GM23338 (cell line): ENCODE results near the gene ATP9B. TPM values are rescaled to one million over a fixed set of nuclear protein-coding genes. Genes with fewer than 3 reads are reported as not detected.

Experiments
- ATAC-seq: fragments of 200-7000 bp; cut with Tn5 transposase; 3 replicates; pipeline ENCODE4 v1.9.1; 2020
- DNase-seq: peaks from one replicate; pipeline ENCODE4 v3.0.0-alpha.2; 2015; ENCODE audit warnings: low spot score
- H2AFZ ChIP-seq: fragments of 200-600 bp; sonication (generic); 2 replicates; pipeline ENCODE4 v1.8.0; 2016; ENCODE audit warnings: antibody characterized with exemption, mild to moderate bottlenecking, moderate library complexity
- H3F3A ChIP-seq: fragments of 200-600 bp; sonication (generic); replicated peaks from 2 replicates; pipeline ENCODE4 v1.8.0; 2017; ENCODE audit warnings: antibody characterized with exemption, mixed run types, low read depth
- H3K27ac ChIP-seq: fragments of 200-600 bp; sonication (generic); 2 replicates; pipeline ENCODE4 v1.6.1; 2016; ENCODE audit warnings: low read depth
- H3K27me3 ChIP-seq: fragments of 200-600 bp; sonication (generic); 2 replicates; pipeline ENCODE4 v1.8.0; 2016; ENCODE audit warnings: mild to moderate bottlenecking, mixed run types, moderate library complexity; ENCODE audit not compliant: insufficient read depth
- H3K36me3 ChIP-seq: fragments of 200-600 bp; sonication (generic); 2 replicates; pipeline ENCODE4 v1.8.0; 2016; ENCODE audit warnings: mild to moderate bottlenecking; ENCODE audit not compliant: insufficient read depth
- H3K4me1 ChIP-seq: fragments of 200-600 bp; sonication (generic); 2 replicates; pipeline ENCODE4 v1.8.0; 2016; ENCODE audit warnings: mild to moderate bottlenecking, moderate library complexity; ENCODE audit not compliant: insufficient read depth
- H3K4me2 ChIP-seq: fragments of 200-600 bp; sonication (generic); 2 replicates; pipeline ENCODE4 v1.7.1; 2017; ENCODE audit warnings: mixed run types
- H3K4me3 ChIP-seq: fragments of 200-600 bp; sonication (generic); 2 replicates; pipeline ENCODE4 v1.6.1; 2016; ENCODE audit warnings: mixed run types
- H3K79me2 ChIP-seq: fragments of 200-600 bp; sonication (generic); replicated peaks from 2 replicates; pipeline ENCODE4 v1.8.0; 2017; ENCODE audit warnings: mild to moderate bottlenecking; ENCODE audit not compliant: insufficient read depth
- H3K9me2 ChIP-seq: fragments of 200-600 bp; sonication (generic); 2 replicates; pipeline ENCODE4 v1.8.0; 2017; ENCODE audit not compliant: insufficient read depth
- H4K20me1 ChIP-seq: fragments of 200-600 bp; sonication (generic); replicated peaks from 2 replicates; pipeline ENCODE4 v1.8.0; 2017; ENCODE audit warnings: mild to moderate bottlenecking; ENCODE audit not compliant: insufficient read depth
- H3K27ac Mint-ChIP-seq: 2 replicates; pipeline ENCODE4 v1.8.0; 2020; ENCODE audit warnings: inconsistent platforms, mild to moderate bottlenecking, moderate library complexity, mixed read lengths
- H3K27me3 Mint-ChIP-seq: 3 replicates; pipeline ENCODE4 v1.8.0; 2022; ENCODE audit warnings: low read depth, mild to moderate bottlenecking, moderate library complexity, mixed read lengths, inconsistent platforms; ENCODE audit not compliant: insufficient read depth, poor library complexity
- H3K36me3 Mint-ChIP-seq: 3 replicates; pipeline ENCODE4 v1.8.0; 2021; ENCODE audit warnings: low read depth, mild to moderate bottlenecking, inconsistent platforms, moderate library complexity, mixed read lengths
- H3K4me1 Mint-ChIP-seq: 3 replicates; pipeline ENCODE4 v1.8.0; 2020; ENCODE audit warnings: mild to moderate bottlenecking, inconsistent platforms, mixed read lengths
- H3K4me3 Mint-ChIP-seq: 3 replicates; pipeline ENCODE4 v1.8.0; 2021; ENCODE audit warnings: moderate library complexity, mild to moderate bottlenecking, inconsistent platforms, mixed read lengths
- H3K9me3 Mint-ChIP-seq: 3 replicates; pipeline ENCODE4 v1.8.0; 2020; ENCODE audit warnings: moderate library complexity, mild to moderate bottlenecking, inconsistent platforms, mixed read lengths
- CREB1 ChIP-seq: fragments of 250-450 bp; sonication (Bioruptor Pico); IDR thresholded peaks from 2 replicates; pipeline ENCODE4 v1.5.0; 2020; ENCODE audit warnings: low read depth, mild to moderate bottlenecking, moderate library complexity
- ETS1 ChIP-seq: IDR thresholded peaks from 2 replicates; pipeline ENCODE4 v1.6.1; 2016; ENCODE audit warnings: antibody characterized with exemption
- EZH2 ChIP-seq: fragments of 200-600 bp; sonication (generic); IDR thresholded peaks from one replicate; pipeline ENCODE4 v1.8.0; 2017; ENCODE audit warnings: antibody characterized with exemption, mild to moderate bottlenecking, low read depth; ENCODE audit not compliant: unreplicated experiment
- EZH2phosphoT487 ChIP-seq: fragments of 200-600 bp; sonication (generic); IDR thresholded peaks from one replicate; pipeline ENCODE4 v1.8.1; 2018; ENCODE audit warnings: antibody characterized with exemption; ENCODE audit not compliant: unreplicated experiment
- JUNB ChIP-seq: IDR thresholded peaks from one replicate; pipeline ENCODE4 v1.6.1; 2016; ENCODE audit warnings: antibody characterized with exemption; ENCODE audit not compliant: unreplicated experiment
- NANOG ChIP-seq: IDR thresholded peaks from 2 replicates; pipeline ENCODE4 v1.6.1; 2016; ENCODE audit warnings: antibody characterized with exemption, borderline replicate concordance
- POLR2AphosphoS5 ChIP-seq: IDR thresholded peaks from 2 replicates; pipeline ENCODE4 v1.6.1; 2016; ENCODE audit warnings: antibody characterized with exemption, low read depth
- REST ChIP-seq: IDR thresholded peaks from one replicate; pipeline ENCODE4 v1.6.1; 2018; ENCODE audit warnings: antibody characterized with exemption; ENCODE audit not compliant: unreplicated experiment
- STAT1 ChIP-seq: IDR thresholded peaks from one replicate; pipeline ENCODE4 v1.6.1; 2016; ENCODE audit warnings: antibody characterized with exemption; ENCODE audit not compliant: unreplicated experiment
- ZNF114 ChIP-seq: fragments of 250-450 bp; sonication (Bioruptor Pico); IDR thresholded peaks from 2 replicates; pipeline ENCODE4 v1.5.0; 2020; ENCODE audit warnings: mild to moderate bottlenecking, moderate library complexity
- ZNF331 ChIP-seq: fragments of 250-450 bp; sonication (Bioruptor Pico); IDR thresholded peaks from 2 replicates; pipeline ENCODE4 v1.5.0; 2020; ENCODE audit warnings: low read depth, mild to moderate bottlenecking, moderate library complexity
- ZNF462 ChIP-seq: fragments of 250-450 bp; sonication (Bioruptor Pico); IDR thresholded peaks from 2 replicates; pipeline ENCODE4 v1.5.0; 2020; ENCODE audit warnings: mild to moderate bottlenecking, moderate library complexity
- polyA plus RNA-seq: library from polyadenylated mRNA; unstranded; fragments of >200 nt; fragmentation: Nextera tagmentation; extraction: Ambion mirVana; gene quantifications from 2 replicates; pipeline ENCODE4 v1.2.1, GENCODE V29; 2016
- total RNA-seq: library from RNA; depleted of rRNA; stranded (reverse); fragments of >200 nt; shearing (Covaris generic); gene quantifications from 2 replicates; pipeline ENCODE4 v1.2.3, GENCODE V29; 2014

The ATP9B gene
- total and polyA plus RNA-seq, 2 experiments from 2014 or later, result 14.2 to 25.6 TPM

- no peak for TF ChIP-seq ZNF114
- TF ChIP-seq REST, result no peak
These were observed 49.3 kb upstream of the ATP9B start (continued) for GRCh38 chr18:79019881-79020280.

- Histone ChIP-seq H3K4me3 (no peak overlapping the region), H3F3A (no peaks in the 10 kb centered on the region), H4K20me1 (no peaks in the 10 kb centered on the region), H2AFZ (no peak overlapping the region), H3K4me2 (no peak overlapping the region), H3K36me3 (no peaks in the 10 kb centered on the region), H3K4me1 (peaks cover 6% of the 10 kb centered on the region), H3K27ac (no peak overlapping the region), H3K79me2 (no peaks in the 10 kb centered on the region), H3K27me3 (no peaks in the 10 kb centered on the region), H3K9me2 (no peaks in the 10 kb centered on the region)
- Mint-ChIP-seq H3K27me3 (peaks cover 4% of the 10 kb centered on the region), H3K4me1 (peaks cover 8% of the 10 kb centered on the region; the same call in 2 of the 3 replicates), H3K36me3 (peaks cover 9% of the 10 kb centered on the region; the same call in 2 of the 3 replicates), H3K27ac (no peak overlapping the region), H3K4me3 (no peak overlapping the region), H3K9me3 (peaks cover 31% of the 10 kb centered on the region)
- ATAC-seq, result no peak
- DNase-seq, result no peak
- no peak for TF ChIP-seq ZNF462 (CRISPR knock-in tag)
- no peak for TF ChIP-seq ZNF331 (CRISPR knock-in tag)
- TF ChIP-seq ETS1, result no peak
- TF ChIP-seq POLR2AphosphoS5, result no peak
- no peak for TF ChIP-seq NANOG
- TF ChIP-seq EZH2, result no peak
- TF ChIP-seq STAT1, result no peak
- TF ChIP-seq JUNB, result no peak
- no peak for TF ChIP-seq EZH2phosphoT487
- no peak for TF ChIP-seq CREB1 (CRISPR knock-in tag)
- no peak for TF ChIP-seq REST
These were observed 46.6 kb upstream of the ATP9B start for GRCh38 chr18:79022603-79023002.
